Measurements from ENCODE around the gene SETD9.

SETD9 gene

DNA sequence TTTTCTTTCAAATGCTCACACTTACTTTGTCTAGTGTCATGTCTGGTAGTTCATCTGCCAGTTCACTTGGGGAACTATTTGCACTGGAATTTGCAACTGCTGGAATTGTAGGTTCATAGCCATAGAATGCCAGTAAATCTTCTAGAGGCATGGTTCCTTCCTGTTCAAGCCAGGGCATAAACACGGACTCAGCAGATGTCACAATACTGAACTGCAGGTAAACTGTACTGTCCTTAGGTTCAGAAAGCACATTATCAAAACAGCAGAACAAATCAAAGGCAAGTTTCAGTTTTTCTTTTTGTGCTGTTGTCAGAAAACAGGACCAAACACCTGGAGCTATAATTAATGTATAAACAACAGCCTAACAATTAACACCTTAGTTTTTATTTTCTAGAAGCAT, 29.5 kb downstream of the SETD9 start:
- no peak for DNase-seq

DNA sequence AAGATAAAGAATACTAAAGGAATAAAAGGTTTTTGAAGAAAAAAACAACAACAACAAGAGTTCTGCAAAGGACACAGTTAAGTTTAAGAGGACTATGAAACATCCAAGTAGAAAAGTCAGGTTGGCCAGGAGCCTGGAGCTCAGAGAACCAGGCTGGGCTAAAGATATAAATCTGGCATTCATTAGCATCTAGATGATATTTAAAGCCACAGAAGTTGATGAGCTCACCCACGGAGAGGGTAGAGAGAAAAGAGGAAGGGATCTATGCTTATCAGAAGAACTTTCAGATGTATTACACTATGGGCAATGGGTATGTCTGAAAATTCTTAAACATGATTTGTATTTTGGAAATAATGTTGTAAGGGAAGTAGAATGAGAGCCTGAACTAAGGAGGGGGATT, 32.6 kb downstream of the SETD9 start:
- no peak for DNase-seq

DNA sequence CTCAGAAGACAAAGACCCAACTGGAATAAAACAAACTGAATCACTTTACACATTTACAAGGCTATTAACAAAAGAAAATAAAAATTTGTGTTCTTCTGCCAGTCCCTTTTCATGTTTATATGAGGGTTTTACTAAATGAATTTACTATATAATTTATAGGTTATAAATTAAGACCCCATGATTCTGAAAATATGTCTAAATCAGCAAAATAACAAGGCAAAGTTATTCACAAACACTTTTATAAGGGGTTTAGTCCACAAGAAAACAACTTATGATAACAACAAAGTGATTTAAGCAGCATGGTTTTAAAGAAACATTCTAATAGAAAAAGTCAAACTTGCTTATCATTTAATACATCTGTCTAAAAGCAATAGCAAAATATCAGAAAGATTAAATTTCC, 37.7 kb downstream of the SETD9 start:
- DNase-seq = no peak

DNA sequence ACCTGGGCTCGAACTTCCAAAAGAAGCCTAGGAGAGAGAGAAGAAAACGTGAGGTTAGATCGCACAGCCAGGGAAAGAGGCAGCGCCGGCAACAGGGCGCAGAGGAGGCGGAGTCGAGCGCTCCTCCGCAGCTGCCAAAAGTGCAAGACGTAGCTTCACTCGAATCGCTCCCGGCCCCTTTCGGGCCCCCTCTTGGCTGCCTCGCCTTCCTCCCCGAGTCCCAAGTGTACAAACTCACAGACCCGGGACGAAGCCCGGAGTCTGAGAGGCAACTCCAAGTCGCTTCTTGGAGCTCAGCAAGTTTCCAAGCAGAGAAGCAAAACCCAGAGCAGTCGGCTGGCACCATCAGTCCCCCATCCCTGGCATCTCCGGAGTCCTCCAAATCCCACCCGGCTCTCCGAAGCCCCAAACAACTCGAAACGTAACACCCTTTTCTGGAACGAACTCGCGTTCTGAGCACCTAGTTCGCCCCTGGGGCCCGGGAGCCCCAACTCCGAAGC, 41.3 kb downstream of the SETD9 start:
- peak; percentile 72 for DNase-seq

DNA sequence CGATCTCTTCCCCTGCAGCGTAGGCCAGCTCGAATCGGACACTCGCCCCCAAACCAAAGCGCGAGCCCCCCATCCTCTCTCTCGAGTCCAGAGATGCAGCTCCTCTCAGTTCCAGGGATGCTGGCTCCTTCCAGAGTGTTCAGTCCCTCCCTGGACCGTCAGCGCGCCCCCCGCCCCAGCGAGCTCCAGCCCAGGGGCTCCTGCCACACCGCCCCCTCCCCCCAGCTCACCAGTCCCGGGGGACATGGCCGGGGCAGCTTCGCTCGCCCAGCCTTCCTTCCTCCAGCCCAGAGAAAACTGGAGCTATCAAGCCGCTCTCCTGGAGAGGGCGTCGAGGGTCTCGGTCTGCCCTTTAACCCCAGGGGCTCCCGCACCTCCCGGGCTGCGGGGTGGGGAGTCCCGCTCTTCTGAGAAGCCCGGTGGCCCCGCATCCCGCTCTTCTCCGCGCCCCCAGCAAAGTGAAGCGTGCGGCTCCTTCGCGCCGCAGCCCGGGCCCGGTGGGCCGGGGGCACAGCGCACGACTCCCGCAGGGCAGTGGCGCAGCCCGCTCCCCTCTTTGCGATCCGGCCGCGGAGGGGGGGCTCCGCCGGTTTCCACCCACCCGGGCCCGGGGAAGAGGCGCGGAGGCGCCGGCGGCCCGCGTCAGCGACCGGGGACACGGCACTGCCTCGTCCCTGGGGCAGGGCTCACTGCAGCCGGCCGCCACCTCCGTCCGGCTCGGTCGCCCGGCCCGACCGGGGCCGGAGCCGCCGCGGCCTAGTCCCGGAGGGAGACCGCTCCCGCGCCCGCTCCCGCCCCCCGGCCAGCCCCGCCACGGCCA, 41.9 kb downstream of the SETD9 start:
- peak; percentile 20 for DNase-seq

- peak; percentile 86 for DNase-seq
Measured at GRCh38 chr5:56951946-56952691, 42.7 kb downstream of the SETD9 start, which contains the start of gene MIER3. TSS of gene MIER3 (minus strand) at chr5:56952123. CDS start at chr5:56952102, 21 bp downstream.

GRCh38 chr5:56954262-56954661, 44.9 kb downstream of the SETD9 start:
- DNase-seq = no peak

- no peak for DNase-seq
Measured at GRCh38 chr5:56958595-56958994, 49.2 kb downstream of the SETD9 start.

- DNase-seq = no peak
Measured at GRCh38 chr5:56959326-56959725, 49.9 kb downstream of the SETD9 start.

DNA sequence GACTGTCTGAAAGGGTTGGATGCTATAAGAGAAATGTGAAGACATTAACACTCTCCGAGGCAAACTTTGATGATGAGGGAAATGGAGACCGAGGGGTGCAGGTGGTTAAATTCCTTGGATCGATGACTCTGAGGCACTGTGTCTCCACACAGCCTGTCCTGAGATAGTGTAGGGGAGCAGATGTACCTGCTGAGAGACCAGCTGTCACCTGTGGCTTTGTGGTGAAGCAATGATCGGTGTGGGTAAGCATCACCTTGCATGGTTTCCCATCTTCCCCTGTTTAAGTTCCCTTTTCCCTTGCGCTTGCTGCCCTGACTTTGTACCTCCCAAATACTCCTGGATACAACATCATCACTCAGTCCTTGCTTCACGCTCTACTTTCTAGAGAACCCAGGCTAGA, 52.4 kb downstream of the SETD9 start:
- no peak for DNase-seq

GRCh38 chr5:56962286-56962685, 52.9 kb downstream of the SETD9 start:
- no peak for DNase-seq

- no peak for DNase-seq
Measured at GRCh38 chr5:56963246-56963645, 53.9 kb downstream of the SETD9 start.

GRCh38 chr5:56964173-56964572, 54.8 kb downstream of the SETD9 start:
- no peak for DNase-seq

All from activated CD4-positive, alpha-beta T cell treated with anti-CD3 and anti-CD28 coated beads for 48 hours (primary cell).